Liver (tissue), 9 donors: Measurements from ENCODE around the gene LAYN. TPM values are rescaled to one million over a fixed set of nuclear protein-coding genes. Genes with fewer than 3 reads are reported as not detected.
A peak's percentile ranks its signal among the peaks of the same experiment; 100 is the strongest.

Experiments
- DNase-seq: peaks from one replicate; pipeline ENCODE4 v3.0.0-alpha.2; 2017; ENCODE audit warnings: low spot score
- H3K27ac ChIP-seq, 2 donors: one replicate each; pipeline ENCODE4 v1.7.0; 2013; ENCODE audit warnings: inconsistent platforms in 2 of 2, low read length in 2 of 2, control low read depth in 1 of 2, low read depth in 1 of 2, mild to moderate bottlenecking in 1 of 2
- H3K27me3 ChIP-seq, 4 donors: one replicate each; pipeline versions ENCODE4 v1.6.1 to v1.7.0; 2013; ENCODE audit warnings: low read length in 3 of 4, inconsistent platforms in 1 of 4, mild to moderate bottlenecking in 1 of 4, moderate library complexity in 1 of 4; ENCODE audit not compliant: control insufficient read depth in 4 of 4, insufficient read depth in 4 of 4
- H3K36me3 ChIP-seq, 4 donors: one replicate each; pipeline versions ENCODE4 v1.6.1 to v1.7.0; 2013; ENCODE audit warnings: low read length in 3 of 4, mild to moderate bottlenecking in 3 of 4, low read depth in 1 of 4, moderate library complexity in 1 of 4; ENCODE audit not compliant: control insufficient read depth in 4 of 4, insufficient read depth in 3 of 4
- H3K4me1 ChIP-seq, 4 donors: one replicate each; pipeline versions ENCODE4 v1.6.1 to v1.7.0; 2013; ENCODE audit warnings: low read length in 3 of 4, mild to moderate bottlenecking in 3 of 4, moderate library complexity in 1 of 4; ENCODE audit not compliant: control insufficient read depth in 4 of 4, insufficient read depth in 4 of 4
- H3K4me3 ChIP-seq, 3 donors: one replicate each; pipeline versions ENCODE4 v1.6.1 to v1.7.0; 2013; ENCODE audit warnings: low read length in 3 of 3, control low read depth in 1 of 3, low read depth in 1 of 3, mild to moderate bottlenecking in 1 of 3
- H3K9ac ChIP-seq, 2 donors: one replicate each; pipeline ENCODE4 v1.7.0; 2013; ENCODE audit warnings: low read length in 2 of 2, mild to moderate bottlenecking in 2 of 2, moderate library complexity in 2 of 2, control low read depth in 1 of 2, low read depth in 1 of 2
- H3K9me3 ChIP-seq, 4 donors: one replicate each; pipeline versions ENCODE4 v1.6.1 to v1.7.0; 2013; ENCODE audit warnings: low read length in 3 of 4; ENCODE audit not compliant: control insufficient read depth in 4 of 4
- EGR1 ChIP-seq, 2 donors: IDR thresholded peaks; 2 replicates each; pipeline ENCODE4 v1.6.1; 2016 to 2018; ENCODE audit warnings: antibody characterized with exemption in 2 of 2, low read depth in 2 of 2
- FOXA1 ChIP-seq: IDR thresholded peaks from 2 replicates; pipeline ENCODE4 v1.6.1; 2016; ENCODE audit warnings: antibody characterized with exemption
- FOXA2 ChIP-seq: IDR thresholded peaks from 2 replicates; pipeline ENCODE4 v1.6.1; 2016; ENCODE audit warnings: antibody characterized with exemption
- HNF4A ChIP-seq, 2 donors: conservative IDR thresholded peaks; 2 replicates each; pipeline ENCODE4 v1.6.1; 2016; ENCODE audit warnings: antibody characterized with exemption in 2 of 2, mild to moderate bottlenecking in 2 of 2
- HNF4G ChIP-seq: IDR thresholded peaks from 2 replicates; pipeline ENCODE4 v1.6.1; 2016; ENCODE audit warnings: antibody characterized with exemption
- JUND ChIP-seq, 2 donors: IDR thresholded peaks; 2 replicates each; pipeline ENCODE4 v1.6.1; 2016; ENCODE audit warnings: antibody characterized with exemption in 2 of 2
- MAX ChIP-seq: IDR thresholded peaks from 2 replicates; pipeline ENCODE4 v1.6.1; 2016; ENCODE audit warnings: antibody characterized with exemption
- RAD21 ChIP-seq, 2 donors: IDR thresholded peaks; 2 replicates each; pipeline ENCODE4 v1.6.1; 2016; ENCODE audit warnings: antibody characterized with exemption in 2 of 2, mild to moderate bottlenecking in 2 of 2
- REST ChIP-seq: IDR thresholded peaks from 2 replicates; pipeline ENCODE4 v1.6.1; 2016; ENCODE audit warnings: antibody characterized with exemption, mild to moderate bottlenecking
- SP1 ChIP-seq: IDR thresholded peaks from 2 replicates; pipeline ENCODE4 v1.6.1; 2018; ENCODE audit warnings: antibody characterized with exemption, mild to moderate bottlenecking
- TAF1 ChIP-seq: conservative IDR thresholded peaks from 2 replicates; pipeline ENCODE4 v1.6.1; 2016; ENCODE audit warnings: antibody characterized with exemption, mild to moderate bottlenecking
- YY1 ChIP-seq: IDR thresholded peaks from 2 replicates; pipeline ENCODE4 v1.6.1; 2016; ENCODE audit warnings: antibody characterized with exemption, mild to moderate bottlenecking
- WGBS: extraction: QIAGEN DNeasy Blood & Tissue Kit; methylation state at CpG from one replicate; pipeline ENCODE4 v1.1.7; 2013; 5-methylcytosine and 5-hydroxymethylcytosine counted together
- polyA plus RNA-seq, 2 donors: library from polyadenylated mRNA; stranded (reverse) in 1 of 2; unstranded in 1 of 2; fragments of 200-250 nt in 1 of 2; fragments of >200 nt in 1 of 2; fragmentation: Nextera tagmentation in 1 of 2; extraction: Ambion mirVana in 1 of 2; gene quantifications; one replicate each; pipeline versions ENCODE4 v1.2.1 to v1.2.3, GENCODE V29; 2013 to 2015
- total RNA-seq, 2 donors: library from RNA; depleted of rRNA; stranded (reverse); fragments of >200 nt; gene quantifications; one replicate each; pipeline ENCODE4 v1.2.3, GENCODE V29; 2014
- TF ChIP-seq, protein P1 (sequence below): fragments of 150-350 bp; IDR thresholded peaks from 2 replicates; pipeline ENCODE4 v1.5.1; 2017; ENCODE audit warnings: improper control_type of control experiment, low read depth, low read length; ENCODE audit not compliant: missing input control
- donor health status: healthy.
- donor health status: healthy.
- donor health status: healthy.
- donor health status: healthy.
- donor health status: healthy.

LAYN gene
- total and polyA plus RNA-seq, 4 donors, result 0.43 to 0.98 (median 0.88) TPM

GRCh38 chr11:111602865-111603610, 62.5 kb downstream of the LAYN start:
- under 1% methylated on average over 44 of the region's 44 CpGs for WGBS
- Histone ChIP-seq H3K36me3 (no peaks in the 10 kb centered on the region), H3K9ac (peak overlapping the region; percentile 76 to 99), H3K9me3 (no peaks in the 10 kb centered on the region), H3K4me3 (peak overlapping the region; percentile 81 to 94 (median 92)), H3K27me3 (no peaks in the 10 kb centered on the region), H3K27ac (peak overlapping the region; percentile 90 to 99), H3K4me1 (peaks cover 1 to 31% (median 22%) of the 10 kb centered on the region in 4 donors)
- DNase-seq, result peak; percentile 62
- TF ChIP-seq YY1 (peak; percentile 12), SP1 (no peak)

DNA sequence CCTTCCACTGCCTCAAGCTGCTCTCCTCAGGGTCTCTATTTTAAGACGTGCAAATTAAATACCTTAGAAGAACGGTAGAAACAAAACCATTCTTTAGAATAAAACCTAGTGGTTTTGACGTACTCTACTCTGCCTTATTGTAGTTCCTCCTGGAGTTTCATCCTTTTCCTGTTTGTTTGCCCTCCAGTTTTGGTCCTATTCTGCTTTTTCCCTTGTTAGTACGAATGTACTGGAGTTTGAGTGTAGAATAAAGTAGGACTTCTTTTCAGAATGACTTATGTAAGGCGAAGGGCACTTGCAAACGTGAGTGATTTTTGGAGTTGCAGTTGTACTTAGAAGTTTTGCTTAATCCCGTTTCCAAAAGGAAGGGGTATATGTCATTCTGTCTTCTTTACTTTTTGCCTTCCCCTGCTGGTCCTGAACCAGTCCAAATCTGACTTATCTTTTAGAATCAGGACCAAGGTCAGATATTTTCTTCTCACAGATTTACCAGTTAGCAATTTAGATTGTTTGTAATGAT, 63.2 kb downstream of the LAYN start:
- DNase-seq, result no peak
- Histone ChIP-seq H3K27me3 (no peaks in the 10 kb centered on the region), H3K4me3 (peak overlapping the region; percentile 81 to 94 (median 92)), H3K36me3 (no peaks in the 10 kb centered on the region), H3K9me3 (no peaks in the 10 kb centered on the region), H3K9ac (peak overlapping the region; percentile 76 to 99), H3K27ac (peak overlapping the region; percentile 90 to 99), H3K4me1 (peaks cover 1 to 37% (median 26%) of the 10 kb centered on the region in 4 donors)
- TF ChIP-seq, protein P1, sequence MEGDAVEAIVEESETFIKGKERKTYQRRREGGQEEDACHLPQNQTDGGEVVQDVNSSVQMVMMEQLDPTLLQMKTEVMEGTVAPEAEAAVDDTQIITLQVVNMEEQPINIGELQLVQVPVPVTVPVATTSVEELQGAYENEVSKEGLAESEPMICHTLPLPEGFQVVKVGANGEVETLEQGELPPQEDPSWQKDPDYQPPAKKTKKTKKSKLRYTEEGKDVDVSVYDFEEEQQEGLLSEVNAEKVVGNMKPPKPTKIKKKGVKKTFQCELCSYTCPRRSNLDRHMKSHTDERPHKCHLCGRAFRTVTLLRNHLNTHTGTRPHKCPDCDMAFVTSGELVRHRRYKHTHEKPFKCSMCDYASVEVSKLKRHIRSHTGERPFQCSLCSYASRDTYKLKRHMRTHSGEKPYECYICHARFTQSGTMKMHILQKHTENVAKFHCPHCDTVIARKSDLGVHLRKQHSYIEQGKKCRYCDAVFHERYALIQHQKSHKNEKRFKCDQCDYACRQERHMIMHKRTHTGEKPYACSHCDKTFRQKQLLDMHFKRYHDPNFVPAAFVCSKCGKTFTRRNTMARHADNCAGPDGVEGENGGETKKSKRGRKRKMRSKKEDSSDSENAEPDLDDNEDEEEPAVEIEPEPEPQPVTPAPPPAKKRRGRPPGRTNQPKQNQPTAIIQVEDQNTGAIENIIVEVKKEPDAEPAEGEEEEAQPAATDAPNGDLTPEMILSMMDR, result no peak
- WGBS, result 3% methylated on average over 7 of the region's 7 CpGs

GRCh38 chr11:111604392-111605009, 64.0 kb downstream of the LAYN start:
- Histone ChIP-seq H3K9me3 (no peaks in the 10 kb centered on the region), H3K27me3 (no peaks in the 10 kb centered on the region), H3K9ac (peak overlapping the region; percentile 76 to 99), H3K4me1 (peaks cover 1 to 38% (median 29%) of the 10 kb centered on the region in 4 donors), H3K27ac (peak overlapping the region; percentile 90 to 99), H3K4me3 (peak overlapping the region; percentile 81 to 94 (median 92)), H3K36me3 (no peaks in the 10 kb centered on the region)
- TF ChIP-seq HNF4G (no peak), RAD21 (IDR thresholded peaks at IDR 0.05) (peak; percentile 80 to 82), FOXA2 (no peak), EGR1 (IDR thresholded peaks at IDR 0.05; ENCODE audit: low read depth in 2 of 2) (no peak), SP1 (peak; percentile 12), REST (peak; percentile 85), MAX (no peak), FOXA1 (no peak), HNF4A (conservative IDR thresholded peaks at IDR 0.05) (peak; percentile 10 to 14), YY1 (peak; percentile 67), JUND (IDR thresholded peaks at IDR 0.05) (no peak), TAF1 (peak; percentile 80)
- TF ChIP-seq, protein P1, result peak; percentile 50
- WGBS, result 15% methylated on average over 9 of the region's 9 CpGs
- no peak for DNase-seq
